ENCODE measurements around the gene PTPRG. TPM values are rescaled to one million over a fixed set of nuclear protein-coding genes. Genes with fewer than 3 reads are reported as not detected.

Gene PTPRG
- total RNA-seq, 1 experiment from 2014 or later: 32.1 TPM

DNA sequence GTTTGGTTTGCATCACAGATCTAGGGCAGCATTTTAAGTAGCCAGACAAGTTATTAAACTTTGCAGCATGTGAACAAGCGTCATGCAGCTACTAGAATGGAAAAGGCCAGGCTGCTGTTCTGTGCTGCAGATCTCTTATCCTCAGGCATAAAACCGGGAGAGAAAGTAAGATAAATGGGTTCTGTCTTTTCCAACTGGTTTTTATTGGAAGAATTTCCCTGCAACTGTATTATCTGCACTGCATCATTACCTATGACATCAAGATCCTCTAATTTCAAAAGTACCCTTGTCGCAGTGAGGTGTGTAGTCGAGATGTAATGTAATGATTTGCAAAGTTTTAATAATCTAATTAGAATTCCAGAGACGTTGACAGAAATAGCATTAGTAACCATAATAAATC is 571.6 kb downstream of the PTPRG start:
- Histone ChIP-seq H3K36me3 (ENCODE audit: control insufficient read depth in 1 of 2, insufficient read depth in 2 of 2, low read length in 2 of 2) (no peaks in the 10 kb centered on the region), H3K9me3 (ENCODE audit: control insufficient read depth in 1 of 2, insufficient read depth in 1 of 2, low read depth in 1 of 2, low read length in 2 of 2) (no peaks in the 10 kb centered on the region), H3K4me1 (ENCODE audit: control insufficient read depth in 1 of 2, insufficient read depth in 2 of 2, low read length in 2 of 2) (peaks cover 5 to 9% of the 10 kb centered on the region in 2 experiments; a peak in 2 of 4 replicates), H3K9ac (ENCODE audit: low read length) (no peak overlapping the region), H3K79me2 (ENCODE audit: insufficient read depth, low read length) (no peaks in the 10 kb centered on the region), H3K27me3 (ENCODE audit: insufficient read depth, low read length) (no peaks in the 10 kb centered on the region), H4K20me1 (ENCODE audit: insufficient read depth) (no peaks in the 10 kb centered on the region), H3K9me2 (ENCODE audit: insufficient read depth) (no peaks in the 10 kb centered on the region), H3K27ac (ENCODE audit: low read depth, low read length) (no peak overlapping the region), H3K4me3 (replicated peaks in 1 of 2; ENCODE audit: low read depth in 1 of 2, low read length in 2 of 2) (no peak overlapping the region), H2AFZ (ENCODE audit: low read depth, low read length, poor library complexity, severe bottlenecking) (no peak overlapping the region), H3K4me2 (ENCODE audit: low read length) (no peak overlapping the region)
- ChIA-PET CTCF (interaction anchor here (0.7 kb wide), 1 partner anchor 403 kb away, joined by 3 read pairs; no protein-coding TSS in a partner anchor), POLR2A (no interaction called here), RAD21 (ENCODE audit: low non-redundant PET in 1 of 2, low total read pairs in 2 of 2, uncharacterized antibody in 2 of 2, unreplicated experiment in 2 of 2) (no interaction called here)
- TF ChIP-seq RAD21 (IDR thresholded peaks at IDR 0.05; ENCODE audit: low read depth) (no peak), CBX3 (IDR thresholded peaks at IDR 0.05; ENCODE audit: low read depth) (no peak), ELF1 (IDR thresholded peaks at IDR 0.05; ENCODE audit: borderline replicate concordance, low read depth) (no peak), CEBPB (IDR thresholded peaks at IDR 0.05; ENCODE audit: low read depth) (no peak), POLR2A (IDR thresholded peaks at IDR 0.05; ENCODE audit: borderline replicate concordance, extremely low read depth, insufficient read depth, insufficient read length) (no peak), SP1 (IDR thresholded peaks at IDR 0.05; ENCODE audit: low read depth) (no peak), ZFX (IDR thresholded peaks at IDR 0.05) (no peak), FOSL1 (IDR thresholded peaks at IDR 0.05; ENCODE audit: low read depth) (no peak), SRF (IDR thresholded peaks at IDR 0.05; ENCODE audit: low read depth) (no peak), TCF7L2 (IDR thresholded peaks at IDR 0.05; ENCODE audit: borderline replicate concordance, extremely low read depth, insufficient read depth, insufficient read length) (no peak), YY1 (IDR thresholded peaks at IDR 0.05; ENCODE audit: extremely low read depth, insufficient replicate concordance, low read depth, low read length) (no peak), POLR2AphosphoS5 (IDR thresholded peaks at IDR 0.05; ENCODE audit: low read depth, low read length) (no peak), SIN3A (IDR thresholded peaks at IDR 0.05; ENCODE audit: low read depth) (no peak), JUND (IDR thresholded peaks at IDR 0.05) (no peak)
- TF ChIP-seq, protein P1, sequence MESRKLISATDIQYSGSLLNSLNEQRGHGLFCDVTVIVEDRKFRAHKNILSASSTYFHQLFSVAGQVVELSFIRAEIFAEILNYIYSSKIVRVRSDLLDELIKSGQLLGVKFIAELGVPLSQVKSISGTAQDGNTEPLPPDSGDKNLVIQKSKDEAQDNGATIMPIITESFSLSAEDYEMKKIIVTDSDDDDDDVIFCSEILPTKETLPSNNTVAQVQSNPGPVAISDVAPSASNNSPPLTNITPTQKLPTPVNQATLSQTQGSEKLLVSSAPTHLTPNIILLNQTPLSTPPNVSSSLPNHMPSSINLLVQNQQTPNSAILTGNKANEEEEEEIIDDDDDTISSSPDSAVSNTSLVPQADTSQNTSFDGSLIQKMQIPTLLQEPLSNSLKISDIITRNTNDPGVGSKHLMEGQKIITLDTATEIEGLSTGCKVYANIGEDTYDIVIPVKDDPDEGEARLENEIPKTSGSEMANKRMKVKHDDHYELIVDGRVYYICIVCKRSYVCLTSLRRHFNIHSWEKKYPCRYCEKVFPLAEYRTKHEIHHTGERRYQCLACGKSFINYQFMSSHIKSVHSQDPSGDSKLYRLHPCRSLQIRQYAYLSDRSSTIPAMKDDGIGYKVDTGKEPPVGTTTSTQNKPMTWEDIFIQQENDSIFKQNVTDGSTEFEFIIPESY (IDR thresholded peaks at IDR 0.05; ENCODE audit: extremely low read depth, insufficient replicate concordance, low read length): no peak
- TF ChIP-seq, protein P2, sequence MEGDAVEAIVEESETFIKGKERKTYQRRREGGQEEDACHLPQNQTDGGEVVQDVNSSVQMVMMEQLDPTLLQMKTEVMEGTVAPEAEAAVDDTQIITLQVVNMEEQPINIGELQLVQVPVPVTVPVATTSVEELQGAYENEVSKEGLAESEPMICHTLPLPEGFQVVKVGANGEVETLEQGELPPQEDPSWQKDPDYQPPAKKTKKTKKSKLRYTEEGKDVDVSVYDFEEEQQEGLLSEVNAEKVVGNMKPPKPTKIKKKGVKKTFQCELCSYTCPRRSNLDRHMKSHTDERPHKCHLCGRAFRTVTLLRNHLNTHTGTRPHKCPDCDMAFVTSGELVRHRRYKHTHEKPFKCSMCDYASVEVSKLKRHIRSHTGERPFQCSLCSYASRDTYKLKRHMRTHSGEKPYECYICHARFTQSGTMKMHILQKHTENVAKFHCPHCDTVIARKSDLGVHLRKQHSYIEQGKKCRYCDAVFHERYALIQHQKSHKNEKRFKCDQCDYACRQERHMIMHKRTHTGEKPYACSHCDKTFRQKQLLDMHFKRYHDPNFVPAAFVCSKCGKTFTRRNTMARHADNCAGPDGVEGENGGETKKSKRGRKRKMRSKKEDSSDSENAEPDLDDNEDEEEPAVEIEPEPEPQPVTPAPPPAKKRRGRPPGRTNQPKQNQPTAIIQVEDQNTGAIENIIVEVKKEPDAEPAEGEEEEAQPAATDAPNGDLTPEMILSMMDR (IDR thresholded peaks at IDR 0.05 in 2 of 3, conservative IDR thresholded peaks at IDR 0.05 in 1 of 3; ENCODE audit: borderline replicate concordance in 1 of 3, insufficient read depth in 1 of 3, low read depth in 2 of 3, low read length in 2 of 3): no peak
- TF ChIP-seq, protein P3, sequence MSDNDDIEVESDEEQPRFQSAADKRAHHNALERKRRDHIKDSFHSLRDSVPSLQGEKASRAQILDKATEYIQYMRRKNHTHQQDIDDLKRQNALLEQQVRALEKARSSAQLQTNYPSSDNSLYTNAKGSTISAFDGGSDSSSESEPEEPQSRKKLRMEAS (IDR thresholded peaks at IDR 0.05): no peak
- intact Hi-C loops (cut with micrococcal nuclease): loop anchor here (5.0 kb wide), 1 partner anchor 571 kb away; the partner anchor contains the start of gene PTPRG
- DNase-seq (ENCODE audit: low read depth, low spot score) (no peak), ATAC-seq (no peak)
- BruUV-seq (replicated peaks): no TSS peak
